Ishikawa (cell line): Measurements from ENCODE around the gene LRRC46.

Source experiments
- CEBPB ChIP-seq: IDR thresholded peaks from 2 replicates; pipeline ENCODE4 v1.6.1; 2012
- EGR1 ChIP-seq: IDR thresholded peaks from 2 replicates; pipeline ENCODE4 v1.6.1; 2012
- EP300 ChIP-seq: IDR thresholded peaks from 2 replicates; pipeline ENCODE4 v1.6.1; 2012; ENCODE audit warnings: borderline replicate concordance
- NFIC ChIP-seq: IDR thresholded peaks from 2 replicates; pipeline ENCODE4 v1.6.1; 2012
- RAD21 ChIP-seq: IDR thresholded peaks from 2 replicates; pipeline ENCODE4 v1.6.1; 2012; ENCODE audit warnings: low read depth
- TEAD4 ChIP-seq: IDR thresholded peaks from 2 replicates; pipeline ENCODE4 v1.6.1; 2012
- YY1 ChIP-seq: IDR thresholded peaks from 2 replicates; pipeline ENCODE4 v1.6.1; 2012; ENCODE audit warnings: low read depth
- TF ChIP-seq, protein P1 (sequence below): IDR thresholded peaks from 2 replicates; pipeline ENCODE4 v1.6.1; 2012

Gene LRRC46

DNA sequence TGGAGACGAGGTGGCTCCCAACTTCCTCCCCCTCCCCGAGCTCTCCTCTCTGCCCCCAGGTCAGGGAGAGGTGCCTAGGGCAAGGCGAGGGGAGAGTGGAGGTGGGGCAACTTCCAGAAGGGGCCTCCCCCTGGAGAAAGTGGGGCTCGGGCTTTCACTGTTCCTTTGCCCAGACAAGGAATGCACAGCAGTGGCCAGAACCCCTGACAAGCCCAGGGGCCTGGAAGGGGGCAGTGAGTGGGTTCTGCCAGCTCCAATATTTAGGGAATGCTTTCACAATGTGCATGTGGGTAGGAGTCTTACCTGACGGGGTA lies 52.9 kb downstream of the LRRC46 start:
- no peak for TF ChIP-seq YY1
- no peak for TF ChIP-seq TEAD4
- no peak for TF ChIP-seq EGR1
- no peak for TF ChIP-seq NFIC

DNA sequence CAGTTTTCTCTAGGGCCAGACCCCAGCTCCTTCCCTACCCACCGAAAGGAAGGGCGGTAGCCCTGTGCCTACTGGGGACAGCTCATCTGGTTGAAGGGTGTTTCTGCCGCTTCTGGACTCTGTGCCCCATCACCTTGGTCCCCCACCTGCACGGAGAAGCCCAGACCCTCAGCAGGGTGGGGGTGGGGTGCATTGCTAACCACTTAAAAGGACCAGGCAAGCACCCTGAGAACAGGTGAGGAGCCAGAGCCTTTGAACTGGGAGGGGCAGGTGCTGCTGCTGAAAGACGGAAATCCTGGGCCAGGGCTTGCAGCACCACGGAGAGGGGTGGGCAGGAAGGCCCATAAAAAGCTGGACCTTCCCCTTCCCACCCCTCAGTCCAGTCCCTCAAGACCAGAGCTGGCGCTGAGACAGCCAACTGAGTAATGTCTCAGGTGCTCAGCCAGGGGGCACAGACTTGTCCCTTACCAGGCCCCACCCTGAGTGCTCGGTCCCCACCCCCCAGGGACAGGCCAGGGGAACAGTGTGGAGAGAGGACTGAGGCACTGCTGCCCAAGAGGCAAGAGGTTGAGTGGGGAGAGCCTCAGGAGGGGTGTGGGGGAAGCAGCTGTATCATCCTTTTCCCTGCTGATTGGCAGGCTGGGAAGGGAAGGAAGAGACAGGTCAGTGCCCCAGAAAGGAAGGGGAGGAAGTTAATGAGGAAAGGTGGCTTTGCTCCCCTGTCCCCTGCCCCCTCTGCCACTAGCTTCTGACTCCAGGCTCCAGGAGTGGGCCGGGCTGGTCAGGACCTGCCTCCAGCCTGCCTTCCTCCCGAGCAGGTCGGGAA lies 53.6 kb downstream of the LRRC46 start:
- TF ChIP-seq, protein P1, sequence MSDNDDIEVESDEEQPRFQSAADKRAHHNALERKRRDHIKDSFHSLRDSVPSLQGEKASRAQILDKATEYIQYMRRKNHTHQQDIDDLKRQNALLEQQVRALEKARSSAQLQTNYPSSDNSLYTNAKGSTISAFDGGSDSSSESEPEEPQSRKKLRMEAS = no peak
- no peak for TF ChIP-seq EP300
- TF ChIP-seq RAD21 = no peak
- no peak for TF ChIP-seq CEBPB
